Mesenteric fat pad (tissue), 1 donor: ENCODE measurements around the gene PTPRD. TPM values are rescaled to one million over a fixed set of nuclear protein-coding genes. Genes with fewer than 3 reads are reported as not detected.

Experiments
- DNase-seq: peaks from one replicate; pipeline ENCODE4 v3.0.0-alpha.2; 2020; ENCODE audit warnings: low spot score
- total RNA-seq: library from RNA; stranded (reverse); fragmentation: NEBNext Ultra II Directional; extraction: Animal tissue kit (Norgen Biotek cat#: 25700); gene quantifications from one replicate; pipeline ENCODE4 v1.2.1, GENCODE V29; 2021
- donor health status: DM: yes; HTN: yes; CAD: no.

The PTPRD gene
- total RNA-seq, 1 donor from 2014 or later = 18.0 TPM

DNA sequence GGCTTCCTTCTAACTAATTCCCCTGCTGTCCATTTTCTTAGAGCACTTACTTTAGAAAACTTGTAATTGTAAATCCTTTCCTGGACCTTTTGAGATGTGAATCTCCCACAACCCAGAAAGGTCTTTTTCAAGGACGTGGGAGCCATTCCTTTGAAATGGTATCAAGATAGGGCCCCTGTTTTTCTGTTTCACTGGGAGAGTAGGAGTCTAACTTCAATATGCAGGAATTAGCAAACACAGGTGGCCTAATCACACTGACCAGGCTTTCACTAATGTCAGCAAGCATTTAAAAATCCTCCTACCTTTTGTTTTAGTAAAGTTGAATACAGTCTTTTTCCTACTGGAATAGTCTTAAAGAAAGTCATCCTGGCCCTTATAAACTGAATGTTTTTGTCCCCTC, 558.3 kb downstream of the PTPRD start:
- DNase-seq = no peak

DNA sequence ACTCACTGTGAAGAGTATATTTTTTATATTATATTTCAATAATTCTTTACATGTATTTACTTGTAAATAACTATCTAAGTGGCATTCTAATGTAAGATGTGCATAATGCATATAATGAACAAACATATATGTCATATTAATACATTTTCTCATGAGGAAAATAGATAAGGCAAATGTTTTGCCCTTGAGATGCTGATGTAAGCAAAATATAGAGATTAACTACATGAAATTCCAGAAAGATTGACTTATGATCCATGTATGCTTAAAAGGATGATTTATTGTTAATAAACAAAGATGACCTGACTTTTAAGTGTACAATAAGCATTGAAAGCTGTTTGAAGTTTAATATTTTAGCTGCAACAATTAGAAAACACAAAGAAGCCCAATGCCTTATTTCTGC, 559.9 kb downstream of the PTPRD start:
- DNase-seq = no peak

- no peak for DNase-seq
These were observed 560.6 kb downstream of the PTPRD start for GRCh38 chr9:10052181-10052580.

GRCh38 chr9:10050016-10050415, 562.8 kb downstream of the PTPRD start:
- DNase-seq = no peak

DNA sequence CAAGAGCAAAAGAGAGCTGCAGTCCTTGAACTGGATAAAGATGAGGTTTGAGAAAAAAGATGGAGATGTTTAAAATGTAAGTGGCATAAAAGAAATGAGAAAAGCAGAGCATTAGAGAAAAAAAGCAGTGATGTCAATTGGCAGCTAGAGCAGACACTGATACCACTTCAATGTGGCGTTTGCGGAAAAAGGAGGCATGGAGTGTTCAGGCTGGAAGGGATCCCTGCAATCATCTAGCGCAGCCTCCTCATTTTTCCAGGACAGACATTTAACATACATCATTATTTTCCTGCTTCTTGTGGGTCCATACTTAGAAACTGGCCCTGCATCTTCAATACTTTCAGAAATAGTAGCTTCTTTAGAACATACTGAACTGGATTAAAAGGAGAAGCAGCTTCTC, 563.8 kb downstream of the PTPRD start:
- DNase-seq = no peak

- no peak for DNase-seq
These were observed 567.2 kb downstream of the PTPRD start for GRCh38 chr9:10045598-10045997.

GRCh38 chr9:10041726-10042229, 571.0 kb downstream of the PTPRD start:
- no peak for DNase-seq

DNA sequence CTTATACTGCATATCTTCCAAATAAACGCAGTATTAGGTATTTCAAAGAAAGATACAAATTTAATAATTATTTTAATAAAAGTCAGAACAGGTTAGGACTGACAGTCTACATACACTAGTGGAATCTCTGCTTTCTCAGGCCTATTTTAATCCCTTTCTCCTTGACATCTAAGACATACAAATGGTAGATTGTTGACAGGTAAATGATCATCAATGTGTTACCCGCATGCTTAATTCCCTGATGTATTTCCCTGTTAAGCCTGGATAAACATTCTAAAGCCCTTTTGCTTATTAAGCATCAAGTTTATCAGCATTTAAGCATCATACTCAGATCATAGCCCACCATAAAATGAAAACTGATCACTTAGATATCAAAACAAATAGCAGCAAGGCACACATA, 576.7 kb downstream of the PTPRD start:
- DNase-seq = no peak

GRCh38 chr9:10032166-10032565, 580.6 kb downstream of the PTPRD start:
- no peak for DNase-seq

DNA sequence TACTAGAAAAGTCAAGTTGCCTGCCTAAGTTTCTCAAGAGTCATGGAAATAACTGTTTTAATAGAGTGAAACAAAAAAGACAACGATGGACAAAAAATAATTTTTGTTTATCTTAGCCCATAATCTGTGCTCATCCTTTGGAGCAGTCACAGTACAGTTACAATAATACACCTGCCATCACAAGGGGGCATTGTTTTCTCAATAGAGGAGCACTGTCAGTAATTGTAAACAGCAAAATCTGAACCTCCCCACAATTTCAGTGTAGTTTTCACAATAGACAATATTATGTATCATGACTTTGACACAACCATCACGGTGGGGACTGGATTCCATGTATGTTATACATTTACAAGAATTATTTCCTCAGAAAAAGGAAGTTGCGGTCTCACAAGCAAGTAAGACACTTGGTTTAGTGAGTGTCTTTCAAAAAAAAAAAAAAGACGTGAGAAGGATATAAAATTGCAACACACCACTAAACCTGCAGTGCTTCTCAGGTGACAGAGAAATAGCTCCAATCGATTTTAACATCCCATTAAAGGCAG, 586.3 kb downstream of the PTPRD start:
- DNase-seq = no peak

GRCh38 chr9:10015755-10016154, 597.0 kb downstream of the PTPRD start:
- DNase-seq = no peak

GRCh38 chr9:10014889-10015288, 597.9 kb downstream of the PTPRD start:
- DNase-seq = no peak

DNA sequence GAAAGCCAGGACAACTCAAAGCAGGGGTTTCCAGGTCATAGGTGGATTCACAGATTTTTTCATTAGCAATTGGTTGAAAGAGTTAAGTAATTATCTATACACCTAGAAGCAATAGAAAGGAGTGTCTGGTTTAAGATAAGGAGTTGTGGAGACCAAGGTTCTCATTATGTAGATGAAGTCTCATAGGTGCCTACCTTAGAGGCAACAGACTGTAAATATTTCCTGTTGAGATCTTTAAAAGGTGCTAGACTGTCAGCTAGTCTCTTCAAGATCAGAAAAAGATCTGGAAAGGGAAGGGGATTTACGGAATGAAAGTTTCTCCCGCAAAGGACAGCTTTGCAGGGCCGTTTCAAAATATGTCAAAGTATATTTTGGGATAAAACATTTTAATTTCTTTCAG, 603.4 kb downstream of the PTPRD start:
- DNase-seq = no peak

DNA sequence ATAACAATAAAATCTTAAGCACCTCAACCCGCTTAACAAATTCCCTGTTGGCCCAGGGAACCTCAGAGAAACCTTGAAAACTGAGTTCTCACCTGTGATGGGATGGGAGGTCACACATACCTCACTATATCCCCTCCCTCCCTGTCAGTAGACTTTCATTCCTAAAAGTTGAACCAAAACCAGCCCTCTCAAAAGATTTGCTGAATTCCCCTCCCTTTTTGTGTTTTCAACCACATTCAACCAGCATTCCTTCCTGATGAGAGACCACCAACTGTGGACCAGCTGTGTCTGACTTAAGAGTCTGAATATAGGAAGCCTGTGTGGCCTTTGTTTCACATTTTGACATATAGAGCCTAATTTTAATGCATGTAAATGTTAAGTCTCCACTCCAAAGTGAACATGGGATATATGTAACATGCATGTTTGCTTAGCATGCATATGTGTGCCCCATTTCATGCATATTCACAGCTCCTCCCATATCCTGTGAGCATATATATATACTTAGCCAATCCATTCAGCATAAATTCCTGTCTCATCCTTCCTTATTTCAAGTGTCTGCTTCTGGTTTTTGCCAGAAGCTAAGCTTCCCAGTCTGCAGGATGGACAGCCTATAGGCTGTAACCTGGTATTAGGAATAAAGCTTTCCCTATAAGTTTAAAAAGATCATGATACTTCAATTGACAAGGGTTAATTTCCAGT, 604.6 kb downstream of the PTPRD start:
- DNase-seq = no peak

DNA sequence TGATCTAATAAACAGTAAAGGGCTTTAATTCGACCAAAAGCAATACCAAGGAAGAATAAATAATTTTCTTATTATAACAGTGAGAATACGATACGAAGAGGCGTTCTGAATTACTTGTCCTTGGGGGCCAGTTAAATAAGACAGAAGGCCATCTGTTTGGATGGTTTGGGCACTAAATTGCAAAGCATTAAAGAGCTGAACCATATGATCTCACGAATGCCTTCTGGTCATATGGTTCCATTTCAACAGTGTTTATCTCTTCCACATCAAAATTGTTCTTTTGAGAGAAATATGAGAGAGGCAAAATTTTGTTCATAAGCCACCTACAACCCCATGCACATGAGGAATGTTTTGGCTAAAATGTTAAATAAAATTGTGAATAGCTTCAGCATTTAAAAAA, 605.4 kb downstream of the PTPRD start:
- no peak for DNase-seq

GRCh38 chr9:10005206-10005605, 607.6 kb downstream of the PTPRD start:
- DNase-seq = no peak

DNA sequence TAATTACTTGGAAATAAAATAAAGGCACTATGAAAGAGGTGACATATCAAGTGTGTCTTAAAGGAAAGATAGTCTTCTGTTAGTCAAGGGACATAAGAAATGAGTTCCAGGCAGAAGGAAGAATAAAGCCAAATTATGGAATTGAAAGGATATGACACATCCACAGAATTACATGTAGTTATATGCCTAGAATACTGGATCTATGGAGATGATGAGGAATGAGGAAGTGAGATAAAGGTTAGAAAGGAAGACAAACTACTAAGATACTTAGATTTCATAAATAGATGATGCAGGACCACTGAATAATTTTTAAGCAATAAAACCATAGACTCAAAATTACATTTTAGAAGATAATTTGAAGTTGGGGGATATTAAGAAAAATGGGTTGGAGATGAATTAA, 609.8 kb downstream of the PTPRD start:
- DNase-seq = no peak

GRCh38 chr9:10000669-10001068, 612.1 kb downstream of the PTPRD start:
- no peak for DNase-seq

- DNase-seq = no peak
These were observed 614.1 kb downstream of the PTPRD start for GRCh38 chr9:9998491-9999287.

DNA sequence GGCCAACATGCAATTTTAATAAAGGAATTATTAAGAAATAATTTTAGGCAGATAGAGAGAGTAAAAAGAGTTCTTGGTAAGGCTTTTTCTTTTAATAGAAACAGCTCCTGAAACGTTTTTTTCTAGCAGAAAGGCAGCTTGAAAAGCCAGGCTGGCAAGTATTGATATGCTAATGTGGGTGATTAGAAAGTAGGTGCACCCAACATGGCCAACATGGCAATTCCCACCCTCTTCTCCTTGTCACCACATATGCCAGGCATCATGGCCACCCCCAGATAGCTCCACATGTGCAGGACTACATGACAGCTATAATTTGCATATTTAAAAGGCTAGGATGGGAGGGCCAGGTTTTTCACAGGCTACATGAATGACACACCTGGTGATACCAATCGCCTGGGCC, 615.2 kb downstream of the PTPRD start:
- DNase-seq = no peak

- no peak for DNase-seq
These were observed 616.5 kb downstream of the PTPRD start for GRCh38 chr9:9996259-9996658.

DNA sequence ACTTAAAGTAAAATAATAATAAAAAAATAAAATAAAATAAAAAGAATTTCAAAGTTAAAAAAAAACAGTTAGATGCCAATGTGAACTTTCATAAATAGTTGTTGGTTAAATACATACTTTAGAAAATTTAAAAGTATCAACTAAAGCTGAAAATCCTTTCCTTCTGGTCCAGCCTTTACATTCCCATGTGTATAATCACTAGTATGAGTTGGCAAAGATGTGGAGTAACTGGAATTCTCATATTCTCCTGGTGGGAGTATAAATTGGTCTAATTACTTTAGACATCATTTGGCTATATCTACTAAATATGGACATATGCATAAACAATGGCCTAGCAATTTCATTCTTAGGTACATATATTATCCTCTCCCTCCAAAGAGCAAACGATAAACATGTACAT, 619.9 kb downstream of the PTPRD start:
- no peak for DNase-seq
